Thymus (tissue), 11 donors: Measurements from ENCODE around the gene EXOG. TPM values are rescaled to one million over a fixed set of nuclear protein-coding genes. Genes with fewer than 3 reads are reported as not detected.
A peak's percentile ranks its signal among the peaks of the same experiment; 100 is the strongest.

Experiments used
- DNase-seq, 9 donors: peaks; one replicate each; pipeline ENCODE4 v3.0.0-alpha.2; 2013; ENCODE audit warnings: low spot score in 9 of 9, low read depth in 6 of 9, missing footprints in 1 of 9
- H3K27ac ChIP-seq, 2 donors: one replicate each; pipeline ENCODE4 v1.5.1; 2013; ENCODE audit warnings: control low read depth in 1 of 2, low read depth in 1 of 2, low read length in 1 of 2, mild to moderate bottlenecking in 1 of 2, moderate library complexity in 1 of 2
- H3K27me3 ChIP-seq, 2 donors: one replicate each; pipeline ENCODE4 v1.5.1; 2013; ENCODE audit warnings: low read length in 1 of 2; ENCODE audit not compliant: control insufficient read depth in 2 of 2, insufficient read depth in 1 of 2
- H3K36me3 ChIP-seq, 2 donors: one replicate each; pipeline ENCODE4 v1.5.1; 2013; ENCODE audit warnings: low read length in 1 of 2, mild to moderate bottlenecking in 1 of 2, moderate library complexity in 1 of 2; ENCODE audit not compliant: control insufficient read depth in 2 of 2, insufficient read depth in 2 of 2
- H3K4me1 ChIP-seq, 2 donors: one replicate each; pipeline ENCODE4 v1.5.1; 2013; ENCODE audit warnings: low read length in 2 of 2; ENCODE audit not compliant: control insufficient read depth in 2 of 2, insufficient read depth in 2 of 2
- H3K4me3 ChIP-seq, 2 donors: one replicate each; pipeline ENCODE4 v1.5.1; 2013; ENCODE audit warnings: low read length in 2 of 2, control low read depth in 1 of 2, mild to moderate bottlenecking in 1 of 2
- H3K9me3 ChIP-seq, 2 donors: one replicate each; pipeline ENCODE4 v1.5.1; 2013; ENCODE audit warnings: low read length in 1 of 2, mild to moderate bottlenecking in 1 of 2; ENCODE audit not compliant: control insufficient read depth in 2 of 2, insufficient read depth in 1 of 2
- WGBS: extraction: QIAGEN DNeasy Blood & Tissue Kit; methylation state at CpG from one replicate; pipeline ENCODE4 v1.1.7; 2013; 5-methylcytosine and 5-hydroxymethylcytosine counted together
- polyA plus RNA-seq: library from polyadenylated mRNA; stranded (reverse); fragments of 200-250 nt; gene quantifications from one replicate; pipeline ENCODE4 v1.2.3, GENCODE V29; 2013
- total RNA-seq: library from RNA; stranded (reverse); fragments of 120-200 nt; gene quantifications from one replicate; pipeline ENCODE4 v1.2.4, GENCODE V29; 2013
- donor health status: healthy.

The EXOG gene
- total and polyA plus RNA-seq, 2 donors = 9.0 to 14.4 TPM

- Histone ChIP-seq H3K4me3 (peak overlapping the region; percentile 76 to 97), H3K27me3 (peaks cover 0 to 5% of the 10 kb centered on the region in 2 donors), H3K9me3 (peaks cover 0 to 8% of the 10 kb centered on the region in 2 donors), H3K27ac (peak overlapping the region; percentile 33 to 53), H3K4me1 (peaks cover 13 to 41% of the 10 kb centered on the region in 2 donors), H3K36me3 (peaks cover 0 to 2% of the 10 kb centered on the region in 2 donors)
- WGBS = 14% methylated on average over 15 of the region's 15 CpGs
- DNase-seq = peak in 3 of 9 donors; percentile 61 to 81 (median 69)
Observed at GRCh38 chr3:38455639-38456430, 40.3 kb upstream of the EXOG start.

DNA sequence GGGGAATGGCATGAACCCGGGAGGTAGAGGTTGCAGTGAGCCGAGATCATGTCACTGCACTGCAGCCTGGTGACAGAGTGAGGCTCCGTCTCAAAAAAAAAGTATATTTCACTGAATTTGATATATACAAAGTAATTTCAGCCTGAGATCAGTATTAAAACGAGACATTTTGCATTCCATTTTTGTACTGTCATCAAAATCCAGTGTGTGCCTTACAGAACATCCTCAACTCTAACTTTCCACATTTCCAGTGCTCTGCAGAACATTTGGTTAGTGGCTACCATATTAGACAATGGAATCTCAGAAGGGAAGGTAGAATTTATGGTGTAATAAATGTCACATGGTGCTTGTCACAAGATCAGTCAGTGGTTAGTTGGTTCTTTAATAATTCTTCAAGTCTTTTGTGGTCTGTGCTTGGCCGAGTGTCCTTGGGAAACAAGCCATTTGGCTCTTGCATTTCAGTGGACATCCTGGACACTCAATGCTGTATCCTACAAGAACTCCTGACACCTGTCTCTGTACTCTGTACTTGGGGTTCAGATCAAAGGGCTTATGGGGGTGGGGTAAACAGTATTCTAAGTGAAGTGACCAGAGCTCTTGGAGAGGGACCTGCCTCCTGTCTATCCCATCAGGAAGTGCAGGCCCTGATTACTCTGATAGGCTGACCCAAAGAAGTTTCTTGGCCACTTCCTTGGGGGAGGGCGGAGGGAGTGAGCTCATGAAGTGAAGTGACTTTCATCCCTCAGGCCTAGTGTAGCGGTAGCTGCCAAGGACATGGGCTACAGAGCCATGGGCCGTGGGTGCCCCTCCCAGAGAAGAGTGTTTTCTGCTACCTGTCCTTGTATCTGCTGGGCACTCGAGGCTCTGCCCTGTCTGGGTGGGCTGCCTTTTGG is 38.8 kb upstream of the EXOG start:
- no peak overlapping the region for H3K4me3 ChIP-seq
- peaks cover 0 to 4% of the 10 kb centered on the region in 2 donors for H3K36me3 ChIP-seq
- H3K4me1 ChIP-seq = peaks cover 13 to 45% of the 10 kb centered on the region in 2 donors
- DNase-seq = no peak
- H3K27ac ChIP-seq = no peak overlapping the region
- peaks cover 0 to 5% of the 10 kb centered on the region in 2 donors for H3K27me3 ChIP-seq
- 98% methylated on average over 9 of the region's 9 CpGs for WGBS
- peaks cover 0 to 8% of the 10 kb centered on the region in 2 donors for H3K9me3 ChIP-seq

DNA sequence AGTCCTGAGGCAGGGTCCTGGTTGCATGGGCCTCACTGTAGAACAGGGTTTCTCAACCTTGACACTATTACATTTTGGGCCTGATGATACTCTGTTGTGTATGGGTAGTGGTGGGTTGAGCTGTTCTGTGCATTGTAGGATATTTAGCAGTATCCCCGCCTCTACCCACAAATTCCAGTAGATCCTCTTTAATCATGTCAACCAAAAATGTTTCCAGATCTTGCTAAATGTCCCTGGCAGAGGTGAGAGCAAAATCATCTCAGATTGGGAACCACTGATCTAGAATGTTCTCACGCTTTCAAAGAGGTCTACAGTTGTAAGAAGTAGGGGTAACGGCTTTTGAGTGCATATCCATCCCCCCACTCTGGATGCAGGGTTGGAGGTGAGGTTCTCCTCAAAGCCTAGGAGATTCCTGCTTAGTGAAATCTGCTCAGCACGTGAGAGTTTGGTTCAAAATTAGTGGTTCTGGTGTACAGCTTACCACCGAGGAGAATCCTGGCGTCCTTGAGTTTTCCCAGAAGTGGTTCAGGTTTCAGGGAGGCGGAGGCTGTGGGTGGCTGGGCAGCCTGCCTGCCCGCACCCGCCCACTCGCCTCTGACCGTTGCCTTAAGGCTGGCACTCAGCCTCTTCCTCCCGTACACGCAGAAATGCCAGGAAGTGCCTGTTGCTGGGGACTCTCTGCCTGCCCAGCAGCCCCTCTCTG is 37.2 kb upstream of the EXOG start:
- H3K4me1 ChIP-seq = peaks cover 7 to 37% of the 10 kb centered on the region in 2 donors
- 88% methylated on average over 13 of the region's 13 CpGs for WGBS
- no peak for DNase-seq
- no peaks in the 10 kb centered on the region for H3K27me3 ChIP-seq
- peaks cover 0 to 3% of the 10 kb centered on the region in 2 donors for H3K9me3 ChIP-seq
- H3K36me3 ChIP-seq = peaks cover 4% of the 10 kb centered on the region in 2 donors
- H3K4me3 ChIP-seq = no peak overlapping the region
- no peak overlapping the region for H3K27ac ChIP-seq

DNA sequence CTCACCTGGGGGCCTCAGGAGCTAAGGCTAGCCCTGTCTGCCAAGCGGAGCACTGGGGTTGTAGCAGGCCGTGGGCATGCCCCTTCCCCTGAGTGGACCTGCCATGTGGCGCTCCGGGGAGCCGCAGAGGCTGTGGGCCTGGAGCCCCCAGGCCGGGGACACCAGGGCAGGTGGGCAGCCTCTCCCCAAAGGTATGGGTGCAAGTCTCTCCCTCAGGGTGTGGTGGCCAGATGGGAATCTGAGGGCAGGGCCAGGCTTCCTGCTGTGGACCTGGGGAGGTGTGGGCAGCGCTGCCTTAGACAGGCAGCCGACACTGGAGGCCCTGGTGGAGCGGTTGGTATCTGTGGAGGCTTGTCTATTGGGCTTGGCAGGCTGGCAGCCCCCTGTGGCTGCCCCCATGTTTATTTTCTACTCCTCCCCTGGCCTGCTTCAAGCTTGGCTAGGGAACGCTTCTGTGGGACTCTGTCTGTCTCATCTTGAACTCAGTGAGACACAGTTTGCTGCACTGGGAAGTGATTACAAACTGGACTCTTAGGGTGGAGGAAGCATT is 36.6 kb upstream of the EXOG start:
- H3K4me3 ChIP-seq = no peak overlapping the region

DNA sequence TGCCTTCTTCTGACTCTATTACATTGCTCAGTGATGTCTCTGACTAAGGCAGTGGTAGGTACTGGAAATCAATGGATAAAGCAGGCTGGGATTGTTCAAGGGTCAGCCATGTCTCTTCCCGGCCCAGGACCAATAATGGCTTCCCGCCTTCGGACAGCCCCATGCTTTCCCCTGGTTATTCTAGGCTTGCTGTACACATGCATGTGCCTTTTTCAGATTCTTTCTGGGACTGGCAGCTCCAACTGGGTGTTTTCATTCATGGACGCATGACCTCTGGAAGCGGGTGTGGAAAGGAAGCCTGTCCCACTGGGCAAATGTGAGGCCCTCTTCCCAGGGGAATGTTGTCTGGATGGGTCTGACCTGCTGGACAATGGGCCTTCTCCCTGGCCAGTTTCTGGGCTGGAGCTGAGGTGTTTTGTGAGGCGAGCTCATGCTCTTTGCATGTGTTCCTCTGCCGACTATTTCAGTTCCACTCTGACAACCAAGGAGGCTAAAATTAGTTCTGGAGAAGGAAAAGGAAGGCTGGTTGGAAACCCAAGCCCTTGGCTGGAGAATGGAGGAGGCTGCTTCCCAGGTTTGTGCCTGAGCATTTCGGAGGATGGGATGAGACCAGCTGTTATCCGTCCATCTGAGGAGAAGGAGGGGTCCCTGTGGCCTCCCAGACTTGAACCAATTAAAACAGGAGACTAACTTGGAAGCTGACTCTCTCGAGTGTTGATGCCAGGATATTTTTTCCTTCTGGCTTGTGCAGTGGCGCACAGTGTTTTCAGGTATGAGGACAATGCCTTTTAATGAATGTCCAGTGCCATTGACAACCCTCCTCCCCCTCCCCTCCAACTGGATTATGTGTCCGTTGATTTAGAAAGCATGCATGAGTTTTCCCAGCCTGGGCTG is 35.5 kb upstream of the EXOG start:
- peaks cover 4% of the 10 kb centered on the region in 2 donors for H3K36me3 ChIP-seq
- no peak for DNase-seq
- H3K27ac ChIP-seq = no peak overlapping the region
- peaks cover 6 to 35% of the 10 kb centered on the region in 2 donors for H3K4me1 ChIP-seq
- H3K4me3 ChIP-seq = no peak overlapping the region
- no peaks in the 10 kb centered on the region for H3K27me3 ChIP-seq
- H3K9me3 ChIP-seq = peaks cover 0 to 3% of the 10 kb centered on the region in 2 donors
- WGBS = 96% methylated on average over 12 of the region's 12 CpGs

More for the DNA sequence above, 36.6 kb upstream of the EXOG start:
- DNase-seq = no peak
- Histone ChIP-seq H3K27me3 (no peaks in the 10 kb centered on the region), H3K9me3 (peaks cover 0 to 3% of the 10 kb centered on the region in 2 donors), H3K27ac (no peak overlapping the region), H3K36me3 (peaks cover 4% of the 10 kb centered on the region in 2 donors), H3K4me1 (peaks cover 7 to 37% of the 10 kb centered on the region in 2 donors)
- 95% methylated on average over 10 of the region's 10 CpGs for WGBS

GRCh38 chr3:38465588-38466154 is 30.5 kb upstream of the EXOG start:
- Histone ChIP-seq H3K4me3 (no peak overlapping the region), H3K27ac (no peak overlapping the region), H3K36me3 (peaks cover 3 to 9% of the 10 kb centered on the region in 2 donors), H3K27me3 (no peaks in the 10 kb centered on the region), H3K4me1 (peaks cover 0 to 5% of the 10 kb centered on the region in 2 donors), H3K9me3 (peaks cover 3 to 10% of the 10 kb centered on the region in 2 donors)
- DNase-seq = no peak
- 100% methylated on average over 1 of the region's 1 CpG for WGBS

GRCh38 chr3:38468765-38469164 is 27.4 kb upstream of the EXOG start:
- Histone ChIP-seq H3K9me3 (peaks cover 3 to 10% of the 10 kb centered on the region in 2 donors), H3K36me3 (peaks cover 0 to 5% of the 10 kb centered on the region in 2 donors), H3K4me3 (no peak overlapping the region), H3K4me1 (peaks cover 8 to 16% of the 10 kb centered on the region in 2 donors), H3K27ac (no peak overlapping the region), H3K27me3 (no peaks in the 10 kb centered on the region)
- WGBS = 96% methylated on average over 1 of the region's 1 CpG
- no peak for DNase-seq
